ENCODE data around the gene VPS11. TPM values are rescaled to one million over a fixed set of nuclear protein-coding genes. Genes with fewer than 3 reads are reported as not detected.

The VPS11 gene
- total RNA-seq, 2 experiments from 2014 or later: 30.8 to 31.6 TPM

- CTCF ChIA-PET: interaction anchor here (1.2 to 2.6 kb wide), 3 partner anchors 11 to 25 kb away, joined by 3 to 11 read pairs (median 3); partner anchors contain the start of genes SLC37A4 and VPS11
- DNase-seq (no peak), ATAC-seq (peak; percentile 54)
- POLR2A ChIA-PET: interaction anchor here (0.6 to 2.0 kb wide), 2 partner anchors 14 to 21 kb away, joined by 3 to 6 read pairs; partner anchors contain the start of gene HYOU1
- Mint-ChIP-seq H3K27ac (no peak overlapping the region), H3K9me3 (ENCODE audit: insufficient read depth) (no peaks in the 10 kb centered on the region), H3K27me3 (ENCODE audit: low read depth) (peaks cover 5% of the 10 kb centered on the region), H3K36me3 (ENCODE audit: low read depth) (peaks cover 12% of the 10 kb centered on the region), H3K4me3 (no peak overlapping the region), H3K4me1 (ENCODE audit: low read depth) (no peaks in the 10 kb centered on the region)
Measured at GRCh38 chr11:119041821-119042514, 25.6 kb upstream of the VPS11 start.

DNA sequence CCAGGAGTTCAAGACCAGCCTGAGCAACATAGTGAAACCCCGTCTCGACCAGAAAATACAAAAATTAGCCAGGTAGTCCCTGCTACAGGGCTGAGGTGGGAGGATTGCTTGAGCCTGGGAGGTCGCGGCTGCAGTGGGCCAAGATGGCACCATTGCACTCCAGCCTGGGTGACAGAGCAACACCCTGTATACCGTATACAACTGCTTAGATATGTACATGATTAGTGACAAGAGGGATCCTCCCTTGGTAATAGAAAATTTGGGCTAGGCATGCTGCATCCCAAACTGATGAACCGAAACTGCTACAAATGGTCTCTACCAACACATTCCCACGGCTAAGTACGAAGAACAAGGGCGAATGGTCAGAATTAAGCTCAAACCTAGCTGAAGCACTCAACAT is 24.7 kb upstream of the VPS11 start:
- H3K9me3 Mint-ChIP-seq (ENCODE audit: insufficient read depth): no peaks in the 10 kb centered on the region
- no peak overlapping the region for H3K4me3 Mint-ChIP-seq
- peaks cover 5% of the 10 kb centered on the region for H3K27me3 Mint-ChIP-seq (ENCODE audit: low read depth)
- no peak overlapping the region for H3K27ac Mint-ChIP-seq
- ATAC-seq (no peak), DNase-seq (no peak)
- POLR2A ChIA-PET: interaction anchor here (2.0 kb wide), 1 partner anchor 13 kb away, joined by 6 read pairs; the partner anchor contains the start of gene HYOU1
- H3K36me3 Mint-ChIP-seq (ENCODE audit: low read depth): peaks cover 20% of the 10 kb centered on the region
- no peaks in the 10 kb centered on the region for H3K4me1 Mint-ChIP-seq (ENCODE audit: low read depth)
- CTCF ChIA-PET: interaction anchor here (1.4 to 2.6 kb wide), 2 partner anchors 12 to 13 kb away, joined by 3 to 11 read pairs; partner anchors contain the start of gene SLC37A4

DNA sequence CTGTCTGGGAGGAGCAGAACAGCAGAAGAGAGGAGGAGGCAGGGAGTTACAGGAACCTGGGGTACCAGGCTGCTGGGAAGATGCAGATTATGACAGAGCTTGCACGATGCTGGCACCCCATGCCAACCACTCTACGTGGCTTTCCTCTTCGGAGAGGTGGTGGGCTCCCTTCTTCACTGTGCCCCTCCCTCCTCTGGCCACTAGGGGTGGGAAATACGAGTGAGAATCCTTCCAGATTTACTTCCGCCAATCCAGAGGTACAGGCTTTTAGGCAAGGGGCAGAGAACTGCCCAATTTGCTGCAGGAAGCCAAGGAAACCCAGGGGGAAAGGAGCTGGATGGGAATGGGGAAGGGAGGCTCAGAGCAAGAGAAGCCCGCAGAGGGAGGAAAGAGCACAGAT is 22.9 kb upstream of the VPS11 start:
- Mint-ChIP-seq H3K9me3 (ENCODE audit: insufficient read depth) (no peaks in the 10 kb centered on the region), H3K36me3 (ENCODE audit: low read depth) (peaks cover 37% of the 10 kb centered on the region), H3K4me1 (ENCODE audit: low read depth) (peaks cover 7% of the 10 kb centered on the region), H3K27ac (peak overlapping the region; percentile 19), H3K4me3 (no peak overlapping the region), H3K27me3 (ENCODE audit: low read depth) (no peaks in the 10 kb centered on the region)
- no peak for DNase-seq
- POLR2A ChIA-PET: no interaction called here
- CTCF ChIA-PET: interaction anchor here (0.9 kb wide), 1 partner anchor 12 kb away, joined by 3 read pairs; no protein-coding TSS in a partner anchor
- ATAC-seq: no peak

DNA sequence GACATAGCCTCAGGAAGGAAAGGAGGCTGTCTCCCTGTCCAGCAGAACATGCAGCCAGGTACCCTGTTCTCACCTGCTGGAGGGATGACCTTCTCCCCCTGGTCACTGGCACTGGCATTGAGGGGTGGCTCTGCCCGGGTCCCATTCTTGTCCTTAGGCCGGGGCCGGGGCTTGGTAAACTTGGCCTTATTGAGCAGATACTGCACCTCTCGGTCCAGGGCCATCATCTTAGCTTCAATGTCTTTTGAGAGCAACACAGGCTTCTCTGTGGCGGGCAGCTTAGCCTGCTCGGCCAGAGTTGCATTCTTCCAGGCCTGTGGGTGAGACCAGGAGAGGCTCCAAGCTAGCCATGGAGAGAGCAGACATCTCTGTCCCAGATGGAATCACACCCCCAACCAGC is 21.1 kb upstream of the VPS11 start:
- DNase-seq (no peak), ATAC-seq (no peak)
- no peaks in the 10 kb centered on the region for H3K9me3 Mint-ChIP-seq (ENCODE audit: insufficient read depth)
- peaks cover 50% of the 10 kb centered on the region for H3K36me3 Mint-ChIP-seq (ENCODE audit: low read depth)
- no peak overlapping the region for H3K27ac Mint-ChIP-seq
- CTCF ChIA-PET: no interaction called here
- no peaks in the 10 kb centered on the region for H3K27me3 Mint-ChIP-seq (ENCODE audit: low read depth)
- peaks cover 10% of the 10 kb centered on the region for H3K4me1 Mint-ChIP-seq (ENCODE audit: low read depth)
- POLR2A ChIA-PET: interaction anchor here (1.0 to 1.9 kb wide), 2 partner anchors 10 to 48 kb away, joined by 3 to 5 read pairs; partner anchors contain the start of gene HYOU1
- no peak overlapping the region for H3K4me3 Mint-ChIP-seq

DNA sequence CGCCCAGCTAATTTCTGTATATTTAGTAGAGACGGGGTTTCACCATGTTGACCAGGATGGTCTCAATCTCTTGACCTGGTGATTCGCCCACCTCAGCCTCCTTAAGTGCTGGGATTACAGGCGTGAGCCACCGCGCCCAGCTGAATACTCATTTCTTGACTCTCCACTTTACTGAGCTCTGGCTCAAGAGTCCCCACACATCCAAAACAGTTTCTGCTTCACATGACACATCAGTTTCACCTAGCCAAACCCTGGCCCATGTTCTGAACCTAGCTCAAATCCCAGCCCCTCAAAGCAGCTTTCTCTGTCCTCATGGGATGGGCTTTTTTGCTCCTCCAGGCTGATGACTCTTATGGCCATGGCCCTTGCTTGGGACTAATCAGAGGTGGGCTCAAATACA is 20.4 kb upstream of the VPS11 start:
- ChIA-PET POLR2A (interaction anchor here (1.0 to 1.9 kb wide), 2 partner anchors 9 to 48 kb away, joined by 3 to 5 read pairs; partner anchors contain the start of gene HYOU1), CTCF (no interaction called here)
- Mint-ChIP-seq H3K27ac (peak overlapping the region; percentile 25), H3K4me3 (no peak overlapping the region), H3K4me1 (ENCODE audit: low read depth) (peaks cover 10% of the 10 kb centered on the region), H3K36me3 (ENCODE audit: low read depth) (peaks cover 56% of the 10 kb centered on the region), H3K9me3 (ENCODE audit: insufficient read depth) (no peaks in the 10 kb centered on the region), H3K27me3 (ENCODE audit: low read depth) (no peaks in the 10 kb centered on the region)
- DNase-seq (no peak), ATAC-seq (no peak)

DNA sequence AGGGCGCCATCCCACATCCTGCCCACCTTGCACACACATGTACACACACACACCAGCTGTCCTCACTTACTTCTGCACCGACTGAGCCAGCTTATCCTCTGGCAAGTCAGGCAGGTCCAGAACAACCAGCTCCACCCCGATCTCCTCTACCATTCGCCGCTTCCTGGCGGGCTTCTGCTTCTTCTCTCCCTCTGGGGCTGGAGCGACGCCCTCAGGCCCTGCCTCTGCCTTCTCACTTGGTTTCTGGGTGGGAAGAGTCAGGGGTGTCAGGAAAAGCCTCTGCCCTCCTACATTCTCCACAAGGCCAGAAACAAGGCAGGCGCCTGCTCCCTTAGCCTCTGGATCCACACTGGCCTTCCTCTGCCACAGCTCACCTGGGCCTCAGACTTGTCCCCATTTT is 19.0 kb upstream of the VPS11 start:
- peaks cover 70% of the 10 kb centered on the region for H3K36me3 Mint-ChIP-seq (ENCODE audit: low read depth)
- DNase-seq: no peak
- no peak for ATAC-seq
- no peak overlapping the region for H3K27ac Mint-ChIP-seq
- no peaks in the 10 kb centered on the region for H3K9me3 Mint-ChIP-seq (ENCODE audit: insufficient read depth)
- no peaks in the 10 kb centered on the region for H3K27me3 Mint-ChIP-seq (ENCODE audit: low read depth)
- H3K4me1 Mint-ChIP-seq (ENCODE audit: low read depth): peaks cover 12% of the 10 kb centered on the region
- CTCF ChIA-PET: interaction anchor here (0.9 to 1.0 kb wide), 2 partner anchors 17 to 18 kb away, joined by 3 to 5 read pairs; no protein-coding TSS in a partner anchor
- POLR2A ChIA-PET: interaction anchor here (0.5 to 1.0 kb wide), 2 partner anchors 19 to 85 kb away, joined by 3 to 5 read pairs; partner anchors contain the start of gene VPS11
- no peak overlapping the region for H3K4me3 Mint-ChIP-seq

DNA sequence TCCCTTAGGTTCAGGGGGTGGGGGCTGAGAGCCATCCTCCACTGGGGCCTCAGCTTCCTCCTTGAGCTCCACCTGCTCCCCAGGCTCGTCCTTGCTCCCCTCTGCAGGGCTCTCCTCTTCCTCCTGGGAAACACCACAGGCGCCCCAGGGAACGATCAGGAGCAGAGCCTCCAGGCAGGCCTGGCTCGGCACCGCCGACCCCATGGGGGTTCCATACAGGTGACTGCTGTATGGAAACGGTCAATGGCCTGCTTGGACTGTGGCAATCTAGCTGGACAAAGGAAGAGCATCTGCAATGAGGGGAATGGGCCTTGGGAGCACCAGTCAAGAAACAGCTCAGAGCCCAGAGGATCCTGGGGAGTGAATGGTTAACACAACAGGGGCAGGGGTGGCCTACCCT is 18.5 kb upstream of the VPS11 start:
- CTCF ChIA-PET: no interaction called here
- Mint-ChIP-seq H3K9me3 (ENCODE audit: insufficient read depth) (no peaks in the 10 kb centered on the region), H3K4me3 (no peak overlapping the region), H3K27ac (no peak overlapping the region), H3K4me1 (ENCODE audit: low read depth) (peaks cover 12% of the 10 kb centered on the region), H3K36me3 (ENCODE audit: low read depth) (peaks cover 74% of the 10 kb centered on the region), H3K27me3 (ENCODE audit: low read depth) (no peaks in the 10 kb centered on the region)
- ATAC-seq (no peak), DNase-seq (no peak)
- POLR2A ChIA-PET: interaction anchor here (0.5 to 1.0 kb wide), 2 partner anchors 18 to 85 kb away, joined by 3 to 5 read pairs; partner anchors contain the start of gene VPS11

DNA sequence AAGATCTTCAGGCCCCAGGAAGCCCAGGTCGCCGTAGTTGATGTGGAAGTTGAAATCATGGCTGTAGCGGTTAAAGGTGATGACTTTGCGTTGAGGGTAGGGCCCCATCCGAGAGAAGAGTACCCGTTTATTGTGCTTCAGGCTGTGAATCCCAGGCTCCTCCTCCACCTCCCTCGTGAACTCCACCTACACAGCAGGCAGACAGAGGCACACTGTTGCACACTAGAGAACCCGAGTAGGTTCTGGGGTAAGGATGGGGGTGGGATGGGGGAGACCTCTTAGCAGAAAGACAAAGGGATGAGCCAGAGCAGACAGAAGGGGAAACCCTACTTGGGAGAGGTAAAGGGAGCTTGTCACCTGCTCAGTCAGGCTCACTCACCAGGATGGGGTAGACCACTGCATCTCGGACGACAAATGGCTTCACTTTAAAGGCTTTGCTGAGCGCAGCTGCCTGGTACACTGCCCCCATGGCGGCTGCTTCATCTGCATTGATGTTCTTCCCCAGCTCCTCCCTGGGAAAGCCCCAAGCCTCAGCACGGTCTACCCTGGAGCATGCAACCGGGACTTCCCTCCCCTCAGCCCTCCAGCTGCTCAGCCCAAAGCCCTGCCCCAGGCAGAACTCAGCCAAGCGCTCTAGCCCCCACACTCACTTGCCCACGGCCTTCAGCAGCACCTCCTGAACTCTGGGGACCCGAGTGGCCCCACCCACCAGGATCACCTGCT is 16.0 kb upstream of the VPS11 start:
- H3K27me3 Mint-ChIP-seq (ENCODE audit: low read depth): no peaks in the 10 kb centered on the region
- no peaks in the 10 kb centered on the region for H3K9me3 Mint-ChIP-seq (ENCODE audit: insufficient read depth)
- ATAC-seq: no peak
- ChIA-PET CTCF (no interaction called here), POLR2A (interaction anchor here (0.8 to 1.2 kb wide), 3 partner anchors 32 to 54 kb away, joined by 3 to 4 read pairs (median 3); partner anchors contain the start of gene DPAGT1)
- peaks cover 30% of the 10 kb centered on the region for H3K4me1 Mint-ChIP-seq (ENCODE audit: low read depth)
- H3K27ac Mint-ChIP-seq: peak overlapping the region; percentile 50
- H3K4me3 Mint-ChIP-seq: no peak overlapping the region
- H3K36me3 Mint-ChIP-seq (ENCODE audit: low read depth): peaks cover 86% of the 10 kb centered on the region
- no peak for DNase-seq

- CTCF ChIA-PET: no interaction called here
- peaks cover 81% of the 10 kb centered on the region for H3K36me3 Mint-ChIP-seq (ENCODE audit: low read depth)
- H3K27me3 Mint-ChIP-seq (ENCODE audit: low read depth): no peaks in the 10 kb centered on the region
- DNase-seq (no peak), ATAC-seq (no peak)
- peaks cover 30% of the 10 kb centered on the region for H3K4me1 Mint-ChIP-seq (ENCODE audit: low read depth)
- no peaks in the 10 kb centered on the region for H3K9me3 Mint-ChIP-seq (ENCODE audit: insufficient read depth)
- no peak overlapping the region for H3K4me3 Mint-ChIP-seq
- POLR2A ChIA-PET: no interaction called here
- H3K27ac Mint-ChIP-seq: no peak overlapping the region
Measured at GRCh38 chr11:119052163-119052814, 15.3 kb upstream of the VPS11 start.

- no peak for DNase-seq
- ATAC-seq: no peak
- Mint-ChIP-seq H3K4me1 (ENCODE audit: low read depth) (peaks cover 36% of the 10 kb centered on the region), H3K9me3 (ENCODE audit: insufficient read depth) (no peaks in the 10 kb centered on the region), H3K36me3 (ENCODE audit: low read depth) (peaks cover 67% of the 10 kb centered on the region), H3K27ac (peak overlapping the region; percentile 30), H3K27me3 (ENCODE audit: low read depth) (no peaks in the 10 kb centered on the region), H3K4me3 (peak overlapping the region; percentile 34)
- CTCF ChIA-PET: interaction anchor here (0.7 to 2.6 kb wide), 4 partner anchors 11 to 365 kb away, joined by 3 to 12 read pairs (median 4); partner anchors contain the start of gene SLC37A4
- POLR2A ChIA-PET: interaction anchor here (1.0 to 3.4 kb wide), 3 partner anchors 13 to 41 kb away, joined by 4 to 26 read pairs (median 4); partner anchors contain the start of genes TRAPPC4 and VPS11
Measured at GRCh38 chr11:119054418-119054817, 13.2 kb upstream of the VPS11 start.

DNA sequence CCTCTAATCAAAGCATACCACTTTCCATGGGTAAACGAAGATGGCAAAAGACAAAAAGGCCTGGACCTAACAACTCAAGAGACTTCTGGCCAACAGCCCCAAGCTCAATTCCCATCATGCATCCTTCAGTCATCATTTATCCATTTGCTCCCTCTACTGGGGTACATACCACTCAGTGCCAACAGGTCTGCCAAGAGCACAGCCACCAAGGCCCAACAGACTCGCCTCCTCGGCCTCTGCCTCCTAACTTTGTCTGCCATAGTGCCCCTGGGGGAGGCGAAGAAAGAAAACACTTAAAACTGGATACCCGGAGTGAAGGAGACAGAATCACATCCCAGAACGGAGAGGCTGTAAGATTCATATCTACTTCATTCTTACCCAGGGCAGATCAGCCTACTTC is 11.7 kb upstream of the VPS11 start:
- POLR2A ChIA-PET: interaction anchor here (0.5 to 4.1 kb wide), 14 partner anchors 8 to 269 kb away, joined by 3 to 28 read pairs (median 6); partner anchors contain the start of genes C2CD2L, HMBS, RPS25 and TRAPPC4
- DNase-seq: peak; percentile 32
- no peak for ATAC-seq
- Mint-ChIP-seq H3K36me3 (ENCODE audit: low read depth) (peaks cover 58% of the 10 kb centered on the region), H3K27ac (peak overlapping the region; percentile 78), H3K4me3 (peak overlapping the region; percentile 97), H3K27me3 (ENCODE audit: low read depth) (no peaks in the 10 kb centered on the region), H3K4me1 (ENCODE audit: low read depth) (peaks cover 30% of the 10 kb centered on the region), H3K9me3 (ENCODE audit: insufficient read depth) (no peaks in the 10 kb centered on the region)
- CTCF ChIA-PET: interaction anchor here (0.8 to 2.6 kb wide), 12 partner anchors 12 to 366 kb away, joined by 3 to 12 read pairs (median 4); partner anchors contain the start of genes SLC37A4, TRAPPC4 and VPS11
